NCI-H128 (cell line): ENCODE results near the gene AGT.

Experiments used
- DNase-seq: peaks from one replicate; lab custom pipeline; 2025; ENCODE audit not compliant: unreplicated experiment; lab: John Stamatoyannopoulos, UW

Gene AGT

DNA sequence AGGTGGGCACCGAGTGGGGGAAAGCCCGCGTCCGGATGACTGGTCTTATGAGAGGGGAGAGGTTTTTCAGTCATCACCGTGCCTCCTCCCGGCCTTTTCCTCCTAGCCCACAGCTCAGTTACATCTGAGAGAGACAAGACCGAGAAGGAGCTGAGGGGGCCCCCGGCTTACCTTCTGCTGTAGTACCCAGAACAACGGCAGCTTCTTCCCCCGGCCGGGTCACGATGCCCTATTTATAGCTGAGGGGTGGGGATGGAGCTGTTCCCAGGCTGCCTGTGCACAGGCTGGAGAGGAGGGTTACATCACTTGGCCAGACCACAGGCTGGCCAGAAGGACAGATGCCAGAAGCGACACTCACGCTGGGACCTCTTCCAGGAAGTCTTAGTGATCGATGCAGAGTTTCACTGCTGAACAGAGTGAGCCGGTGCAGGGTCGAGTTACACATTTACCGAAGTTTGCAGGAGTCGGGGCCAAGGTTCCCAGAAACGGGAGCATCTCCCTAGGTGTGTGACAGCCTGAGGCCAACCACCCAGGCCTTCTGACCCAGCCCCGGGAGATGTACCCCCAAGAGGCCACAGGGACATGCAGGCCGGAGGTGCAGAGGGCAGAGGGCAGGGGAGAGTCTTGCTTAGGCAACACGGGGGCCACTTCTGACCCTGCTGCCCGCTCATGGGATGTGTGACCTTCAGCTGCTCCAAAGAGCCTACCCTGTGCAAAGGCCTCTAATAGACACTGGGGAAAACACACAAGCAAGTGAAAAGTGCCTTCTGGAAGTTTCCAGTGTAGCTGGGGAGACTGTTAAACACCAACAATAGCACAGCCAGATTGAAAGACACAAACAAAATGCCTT lies at the start of gene AGT:
Gene AGT, minus strand, starts transcription at position 208 of the 850 bp plus-strand sequence. CDS start 3,299 bp downstream, outside the sequence.
- DNase-seq, result no peak

DNA sequence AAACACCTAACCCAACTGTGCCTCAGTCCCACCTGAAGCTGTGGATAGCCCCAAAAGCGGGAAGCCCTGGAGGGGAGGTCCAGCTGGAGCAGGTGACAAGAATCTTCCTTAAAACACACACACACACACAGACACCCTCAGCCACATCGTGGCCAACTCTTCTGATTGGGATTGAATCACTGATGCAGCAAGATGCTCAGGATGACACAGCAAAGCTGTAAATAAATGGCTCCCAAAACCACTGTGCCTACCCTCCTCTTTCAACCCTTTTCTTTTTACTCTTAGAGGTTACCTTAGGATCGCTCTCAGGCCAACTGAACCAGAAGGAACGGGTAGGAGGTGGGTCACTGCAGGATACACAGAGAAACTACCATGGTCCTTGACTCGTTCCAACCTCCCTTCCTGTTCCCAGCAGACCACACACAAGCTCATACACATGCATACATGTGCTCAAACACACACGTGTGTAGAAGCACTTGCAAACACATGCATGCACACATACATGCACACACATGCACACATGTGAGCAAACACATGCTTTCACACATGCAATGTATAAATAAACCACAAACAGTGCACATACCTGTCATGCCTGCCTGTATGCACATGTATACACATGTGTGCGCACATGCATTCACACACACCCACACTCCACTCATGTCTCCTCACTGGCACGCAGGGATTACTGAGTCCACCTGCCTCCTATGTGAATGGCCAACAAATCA lies 47.7 kb upstream of the AGT start:
- no peak for DNase-seq

DNA sequence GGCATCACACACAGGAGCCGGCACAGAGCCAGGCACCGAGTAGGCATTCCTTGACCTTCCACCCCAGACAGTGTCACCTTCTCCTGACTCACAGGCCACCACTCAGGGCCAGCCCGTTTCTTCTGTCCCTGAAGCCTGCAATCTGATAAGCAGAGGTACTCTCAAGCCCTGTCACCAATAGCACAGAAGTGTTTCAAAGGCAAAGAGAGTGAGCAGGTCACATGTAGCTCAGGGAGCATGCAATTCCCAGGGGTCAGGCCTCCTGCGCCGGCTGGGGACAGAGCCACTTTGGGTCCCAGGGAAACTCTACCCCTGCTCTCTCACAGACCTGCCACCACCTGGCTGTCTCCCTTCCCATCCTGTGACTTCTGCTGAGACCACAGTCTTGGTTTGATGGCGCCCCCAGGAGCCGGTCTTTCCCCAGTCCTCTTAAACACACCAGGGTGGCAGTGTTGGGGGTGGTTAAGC lies 46.5 kb upstream of the AGT start:
- no peak for DNase-seq

DNA sequence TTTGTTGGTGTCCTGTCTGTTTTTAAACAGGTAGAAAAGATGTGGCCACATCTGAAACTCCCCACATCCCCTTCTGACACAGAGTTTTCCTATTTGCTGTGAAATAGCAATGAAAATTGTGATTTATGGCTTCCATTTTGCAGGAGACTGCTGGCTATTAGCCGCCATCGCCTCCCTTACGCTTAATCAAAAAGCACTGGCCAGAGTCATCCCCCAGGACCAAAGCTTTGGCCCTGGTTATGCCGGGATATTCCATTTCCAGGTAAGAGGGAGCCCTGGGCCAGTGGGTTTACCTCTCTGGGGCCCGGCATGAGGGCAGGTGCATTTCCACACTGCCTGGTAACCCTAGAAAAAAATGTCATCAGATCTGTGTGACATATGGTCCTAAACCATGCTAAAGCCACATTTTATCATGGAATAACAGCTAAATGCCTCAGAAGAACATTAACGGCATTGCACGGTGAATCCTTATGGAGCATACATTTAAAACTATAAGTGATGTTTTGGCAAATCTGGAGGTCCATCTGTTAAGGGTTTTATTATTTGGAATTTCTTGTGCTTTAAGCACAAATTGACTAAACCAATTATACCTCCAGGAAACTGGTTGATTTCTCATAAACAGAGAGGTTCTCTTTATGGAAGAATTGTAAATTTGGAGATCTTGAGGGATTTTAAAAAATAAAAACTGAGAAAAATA lies 45.6 kb upstream of the AGT start:
- DNase-seq, result no peak

DNA sequence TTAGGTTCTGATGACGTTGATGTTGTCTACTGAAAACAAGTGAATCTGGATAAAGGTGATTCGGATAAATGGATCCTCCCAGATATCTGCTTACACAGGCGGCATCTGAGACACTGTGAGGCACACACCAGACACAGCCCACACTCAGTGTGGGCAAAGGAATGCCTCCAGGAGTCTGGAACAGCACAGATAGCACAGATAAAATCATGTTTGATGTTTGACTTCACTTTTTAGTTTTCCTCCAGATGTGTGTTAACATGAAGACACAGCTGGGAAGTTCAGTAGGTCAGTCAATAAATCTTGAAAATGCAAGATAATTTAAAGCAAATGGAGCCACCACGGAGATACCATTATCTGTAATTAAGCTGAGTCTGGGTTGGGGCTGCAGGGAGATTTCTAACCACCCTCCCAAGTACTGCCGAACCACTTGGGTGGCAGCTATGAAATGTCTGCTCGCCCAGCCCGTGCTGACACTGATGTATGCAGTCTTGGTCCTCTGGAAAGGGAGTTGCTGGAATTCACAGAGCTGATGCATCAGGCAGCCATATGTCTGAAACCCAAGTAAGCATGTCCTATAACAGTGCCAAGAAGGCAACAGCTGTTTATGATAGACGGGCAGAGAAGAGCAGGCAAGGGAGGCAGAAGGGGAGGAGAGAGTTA lies 44.9 kb upstream of the AGT start:
- no peak for DNase-seq

DNA sequence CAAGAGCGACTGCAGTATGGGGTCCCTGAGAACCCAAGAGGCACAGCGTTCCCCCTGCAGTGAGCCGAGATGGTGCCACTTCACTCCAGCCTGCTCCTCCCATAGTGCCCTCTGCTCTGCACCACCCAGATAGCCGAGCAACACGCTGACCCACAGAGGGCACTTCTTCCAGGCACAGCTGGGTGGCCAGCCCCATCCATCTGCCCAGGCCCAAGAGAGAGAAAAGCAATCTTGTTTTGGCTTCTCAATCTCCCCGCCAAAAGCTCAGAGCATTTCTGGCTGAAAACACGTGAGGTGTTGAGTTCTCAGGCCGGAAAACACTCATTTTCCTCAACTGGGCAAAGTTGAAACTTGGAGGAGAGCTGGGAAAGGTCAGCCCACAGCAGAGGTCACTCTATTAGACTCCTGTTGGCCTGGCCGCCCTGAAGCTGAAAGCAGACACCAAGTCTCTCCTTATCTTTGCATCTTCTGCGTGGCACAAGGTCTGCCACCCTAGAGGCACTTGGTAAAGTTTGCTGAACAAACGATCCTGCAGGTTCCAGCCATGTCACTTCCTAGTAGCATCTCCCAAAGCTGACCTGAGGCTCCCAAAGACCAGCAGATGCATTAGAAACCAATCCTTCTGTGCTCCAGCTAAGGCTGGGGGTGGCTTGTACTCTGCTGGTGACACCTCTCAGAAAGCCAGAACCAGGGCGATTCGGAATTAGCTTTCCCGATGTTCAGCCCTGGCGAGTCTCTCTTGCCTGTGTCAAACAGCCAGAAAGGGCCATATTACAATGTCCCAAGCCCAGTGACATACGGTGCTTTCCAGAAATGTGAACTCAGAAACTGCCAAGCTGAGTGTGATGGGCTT lies 44.2 kb upstream of the AGT start:
- no peak for DNase-seq

DNA sequence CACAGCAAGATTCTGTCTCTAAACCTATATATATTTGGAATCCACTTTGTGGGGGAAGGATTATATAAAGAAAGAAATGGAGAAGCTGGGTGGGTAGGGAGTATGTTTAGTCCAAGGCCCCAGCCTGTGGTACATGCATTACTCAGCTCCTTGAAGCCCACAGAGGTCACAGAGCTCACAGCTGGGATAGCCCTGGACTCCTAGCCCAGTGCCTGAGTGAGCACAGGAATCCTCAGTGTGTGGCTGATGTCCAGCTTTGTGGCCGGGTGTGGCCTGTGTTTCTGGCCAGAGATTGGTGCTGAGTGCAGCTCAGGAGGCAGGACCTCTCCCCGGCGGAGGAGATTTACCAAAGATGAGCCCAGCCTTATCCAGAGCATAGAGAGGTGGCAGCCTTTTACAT lies 40.9 kb upstream of the AGT start:
- no peak for DNase-seq

DNA sequence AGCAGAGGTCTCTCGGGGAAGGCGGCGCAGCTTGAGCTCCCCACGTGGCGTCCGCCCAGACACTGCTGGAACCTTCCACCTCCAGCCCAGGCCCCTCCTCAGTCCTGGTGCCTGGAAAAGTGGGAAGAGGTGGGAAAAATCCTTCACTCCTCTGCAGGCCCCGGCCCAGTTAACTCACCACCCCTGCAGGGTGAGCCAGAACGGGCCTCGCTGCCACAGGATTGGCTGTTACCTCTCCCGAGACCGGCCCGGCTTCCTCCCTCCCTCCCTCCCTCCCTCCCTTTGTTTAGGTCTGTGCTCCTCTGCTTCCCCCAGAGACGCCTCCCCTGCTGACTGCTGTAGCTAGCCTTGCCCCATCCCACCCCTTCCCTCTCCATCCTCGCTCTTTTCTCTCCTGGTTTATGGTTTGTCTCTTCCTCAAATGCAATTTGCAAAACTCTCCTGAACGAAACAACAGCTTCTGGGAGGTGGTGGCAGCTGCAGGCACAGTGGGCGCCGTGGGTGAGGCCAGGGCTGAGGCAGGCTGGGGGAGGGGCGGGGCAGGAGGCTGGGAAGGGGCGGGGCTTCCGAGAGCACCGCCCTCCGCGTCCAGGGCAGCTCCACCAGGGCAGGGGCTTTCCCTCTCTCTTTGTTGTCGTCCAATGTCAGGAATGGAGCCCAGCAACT lies 39.8 kb upstream of the AGT start:
- DNase-seq, result no peak

DNA sequence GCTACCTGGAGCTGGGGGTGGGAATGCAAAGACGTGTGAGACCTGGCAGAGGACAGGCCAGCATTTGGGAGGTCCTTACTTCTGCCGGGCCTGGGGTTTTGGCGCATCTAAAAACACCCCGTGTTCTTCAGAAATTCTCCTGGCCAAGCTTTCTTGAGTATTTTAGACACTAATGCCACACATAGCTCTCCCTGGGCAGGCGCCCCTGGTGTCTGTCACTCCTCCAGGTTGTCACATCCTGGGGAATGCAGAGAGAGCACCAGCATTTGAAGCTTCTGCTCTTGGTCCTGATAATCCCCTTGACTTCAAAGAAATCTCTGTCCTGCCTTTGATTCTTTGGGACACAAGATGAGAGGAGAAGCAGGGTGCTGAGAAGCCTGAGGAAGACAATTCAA lies 39.3 kb upstream of the AGT start:
- no peak for DNase-seq

DNA sequence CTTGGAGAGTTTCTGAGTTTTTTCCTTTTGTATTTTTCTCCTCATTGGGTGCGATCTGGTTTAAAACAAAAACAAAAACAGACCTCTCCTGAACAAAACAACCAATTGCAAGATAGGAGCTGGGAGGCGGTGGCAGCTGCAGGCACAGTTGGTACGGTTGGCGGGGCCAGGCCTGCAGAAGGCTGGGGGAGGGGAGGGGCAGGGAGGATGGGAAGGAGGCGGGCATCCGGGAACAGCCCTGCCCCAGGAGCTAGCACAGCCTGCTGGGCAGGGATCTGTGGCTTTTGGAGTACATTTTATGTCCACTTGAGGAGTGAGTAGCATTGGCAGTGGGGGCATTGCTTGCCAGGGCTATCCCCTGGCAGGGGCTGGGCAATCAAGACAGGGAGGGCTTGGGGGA lies 38.5 kb upstream of the AGT start:
- no peak for DNase-seq

DNA sequence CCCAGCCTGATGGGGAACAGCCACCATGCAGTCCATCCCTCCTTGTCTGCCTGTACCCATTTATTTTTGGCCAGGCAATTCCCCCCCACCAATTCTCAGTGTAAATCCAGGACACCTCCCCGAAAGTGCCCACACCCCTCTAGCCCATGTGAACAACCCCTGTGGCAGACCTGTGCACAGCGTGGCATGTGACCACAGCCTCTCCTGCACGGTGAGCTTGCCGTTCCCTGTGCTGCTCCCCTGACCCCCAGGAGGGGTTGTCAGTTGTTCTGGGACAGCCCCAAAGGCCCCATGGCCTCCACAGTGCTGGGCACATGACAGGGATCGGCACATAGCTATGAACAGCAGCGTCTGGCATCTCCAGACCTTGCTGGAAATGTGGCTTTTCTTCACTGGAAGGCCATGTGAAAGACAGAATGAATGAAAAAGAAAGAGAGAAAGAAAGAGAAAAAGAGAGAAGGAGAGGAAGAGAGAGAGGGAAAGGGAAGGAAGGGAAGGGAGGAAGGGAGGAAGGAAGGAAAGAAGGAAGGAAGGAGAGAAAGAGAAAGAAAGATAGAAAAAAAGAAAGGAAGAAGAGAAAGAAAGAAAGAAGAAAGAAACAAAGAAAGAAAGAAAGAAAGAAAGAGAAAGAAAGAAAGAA lies 37.2 kb upstream of the AGT start:
- no peak for DNase-seq

DNA sequence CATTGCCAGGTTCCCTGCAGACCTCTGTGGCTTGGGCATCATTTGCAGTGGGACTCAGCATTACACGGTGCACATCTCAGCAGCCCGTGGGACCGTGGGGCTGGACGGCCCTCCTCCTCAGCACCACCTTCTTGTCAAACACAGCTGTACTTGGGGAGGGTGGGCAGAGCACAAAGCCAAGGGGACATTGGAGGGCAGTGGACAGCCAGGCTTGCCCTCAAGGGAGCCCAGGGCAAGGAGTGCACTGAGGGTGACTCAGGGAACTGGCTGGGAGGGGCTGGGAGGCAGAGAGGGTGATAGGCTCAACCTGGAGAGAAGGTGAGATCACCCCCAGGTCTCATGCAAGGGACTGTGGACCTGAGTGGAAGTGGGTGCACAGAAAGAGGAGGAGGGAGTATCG lies 36.7 kb upstream of the AGT start:
- no peak for DNase-seq

DNA sequence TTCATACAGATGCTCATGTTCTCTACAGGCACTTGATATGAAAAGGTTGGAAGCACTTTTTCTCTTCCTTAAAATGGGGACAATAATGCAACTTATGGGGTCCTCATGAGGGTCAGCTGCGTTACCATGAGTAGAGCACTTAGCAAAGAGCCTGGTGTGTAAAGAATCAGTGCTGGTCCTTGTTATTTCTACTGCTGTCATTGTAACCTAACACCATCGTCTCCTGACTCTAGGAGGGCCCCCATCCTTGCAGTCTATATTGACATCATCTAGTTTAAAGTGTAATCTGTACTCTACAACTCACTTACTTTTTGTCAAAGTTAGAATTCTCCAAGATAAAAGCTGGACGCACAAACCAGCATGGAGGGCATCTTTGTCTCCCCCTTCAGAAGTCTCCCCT lies 35.7 kb upstream of the AGT start:
- no peak for DNase-seq

DNA sequence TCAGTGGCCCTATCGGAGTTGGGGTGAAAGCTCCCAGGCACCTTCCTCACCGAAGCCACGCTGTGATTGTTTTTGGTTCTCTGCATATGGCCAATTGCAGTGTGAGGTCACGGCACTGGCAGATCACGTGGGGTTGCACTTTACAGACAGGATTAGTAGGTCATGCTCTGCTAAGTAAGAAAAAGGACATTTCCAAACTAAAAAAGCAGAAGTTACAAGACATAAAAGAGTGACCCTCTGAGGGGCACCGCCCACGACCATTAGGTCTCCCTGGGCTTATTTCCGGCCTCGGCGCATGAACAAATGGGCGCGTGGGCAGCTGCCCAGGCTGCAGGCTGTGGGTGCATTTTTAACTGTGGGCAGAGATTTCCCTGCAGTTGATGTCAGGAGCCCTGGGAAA lies 35.2 kb upstream of the AGT start:
- DNase-seq, result no peak

DNA sequence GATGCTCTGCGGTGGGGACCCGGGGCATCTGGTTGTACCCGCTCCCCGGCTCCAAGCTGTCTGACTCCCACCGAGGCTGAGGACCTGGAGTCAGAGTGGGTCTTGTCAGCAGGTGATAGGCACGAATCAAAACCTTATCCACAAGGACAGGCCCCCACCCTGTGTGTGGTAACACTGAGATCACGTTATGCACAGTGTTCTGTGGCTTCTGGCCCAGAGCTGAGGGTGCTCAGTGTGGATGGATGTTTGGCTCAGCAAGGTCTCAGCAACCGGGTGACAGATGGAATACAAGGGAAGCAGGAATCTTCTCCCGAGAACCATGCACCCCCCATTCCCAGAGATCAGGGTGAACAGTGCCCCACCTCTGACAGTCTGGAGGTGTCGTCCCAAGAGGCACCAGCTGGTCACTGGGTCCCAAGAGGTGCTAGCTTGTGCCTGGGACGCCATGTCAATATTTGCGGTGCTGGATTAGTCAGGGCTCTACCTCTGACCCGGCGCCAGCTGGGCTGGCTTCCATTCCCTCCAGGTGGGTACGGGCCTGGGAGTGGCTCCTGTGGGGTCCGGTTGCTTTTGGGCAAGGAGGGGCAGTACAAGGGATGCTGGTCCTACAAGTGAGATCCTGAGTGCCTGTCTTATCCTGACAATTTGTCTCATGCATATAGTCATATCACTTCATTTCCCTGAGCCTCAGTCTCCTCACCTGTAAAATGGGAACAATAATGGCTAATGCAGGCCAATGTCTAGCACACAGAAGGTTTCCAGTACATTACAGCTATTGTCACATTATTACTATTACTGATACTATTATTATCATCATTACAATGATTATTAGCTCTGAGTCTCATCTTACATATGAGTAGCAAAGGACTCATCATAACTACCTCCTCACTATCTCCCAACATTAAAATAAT lies 34.2 kb upstream of the AGT start:
- no peak for DNase-seq

DNA sequence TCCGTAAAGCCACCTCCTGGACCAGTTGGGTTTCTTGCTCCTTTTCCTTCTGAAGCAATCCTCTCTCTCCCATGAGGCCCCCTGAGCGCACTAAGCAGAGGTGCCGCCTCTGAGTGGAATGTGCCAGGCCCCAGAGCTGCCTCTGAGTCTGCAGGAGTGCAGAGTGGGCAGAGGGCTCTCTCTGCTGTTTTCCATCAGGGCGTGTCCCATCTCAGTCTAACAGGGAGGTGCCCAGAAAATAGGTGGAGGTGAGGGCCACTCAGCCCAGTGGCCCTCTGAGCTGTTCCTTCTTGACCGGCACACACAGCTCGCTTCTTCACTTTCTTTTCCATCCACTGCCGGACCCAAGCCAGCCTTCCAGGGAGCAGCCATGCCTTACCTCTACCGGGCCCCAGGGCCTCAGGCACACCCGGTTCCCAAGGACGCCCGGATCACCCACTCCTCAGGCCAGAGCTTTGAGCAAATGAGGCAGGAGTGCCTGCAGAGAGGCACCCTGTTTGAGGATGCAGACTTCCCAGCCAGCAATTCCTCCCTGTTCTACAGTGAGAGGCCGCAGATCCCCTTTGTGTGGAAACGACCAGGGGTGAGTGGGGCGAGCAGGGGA lies 33.3 kb upstream of the AGT start, which contains the start of gene CAPN9:
Gene CAPN9, plus strand, starts transcription at position 262 of the 604 bp plus-strand sequence. Its CDS starts 109 bp downstream, at position 371.
- DNase-seq, result no peak

DNA sequence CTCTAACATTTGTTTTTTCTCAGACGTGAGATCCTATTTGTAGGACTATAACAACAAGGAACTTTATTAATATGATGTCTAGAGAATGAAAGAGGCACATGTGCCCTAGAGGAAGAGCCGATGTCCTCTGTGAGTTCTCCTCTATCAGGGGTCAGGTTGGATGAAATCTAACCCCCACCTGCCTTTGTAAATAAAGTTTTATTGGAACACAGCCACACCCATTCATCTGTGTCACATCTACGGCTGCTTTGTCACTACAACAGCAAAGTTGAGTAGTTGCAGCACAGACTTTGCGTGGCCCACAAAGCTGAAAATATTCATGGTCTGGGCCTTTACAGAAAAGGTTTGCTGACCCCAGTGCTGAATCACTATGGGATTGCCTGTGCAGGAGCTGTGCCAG lies 32.7 kb upstream of the AGT start:
- DNase-seq, result no peak

DNA sequence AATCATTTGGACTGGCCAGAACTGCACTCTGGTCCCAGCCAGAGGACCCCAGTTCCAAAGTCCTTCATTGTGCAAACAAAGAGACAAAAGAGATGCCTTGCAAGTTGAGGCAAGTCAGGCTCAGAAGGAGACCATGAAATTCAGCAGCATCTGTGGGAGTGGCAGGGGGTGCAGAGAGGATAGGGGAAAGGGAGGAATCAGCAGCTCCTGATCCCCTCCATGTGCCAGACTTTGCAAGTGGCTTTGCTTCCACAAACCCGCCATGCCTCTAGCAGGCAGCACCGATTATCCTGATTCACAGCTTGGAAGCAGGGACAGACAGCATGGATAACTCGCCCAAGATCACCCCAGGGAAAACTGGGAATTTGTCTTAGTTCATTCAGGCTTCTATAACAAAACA lies 31.1 kb upstream of the AGT start:
- no peak for DNase-seq
